ENCODE data around the gene MGAT4B. TPM values are rescaled to one million over a fixed set of nuclear protein-coding genes. Genes with fewer than 3 reads are reported as not detected.

The MGAT4B gene
- total RNA-seq, 1 experiment from 2014 or later: 151 TPM

GRCh38 chr5:179780362-179780761 lies 26.3 kb downstream of the MGAT4B start (continued):
- TF ChIP-seq, protein P1, sequence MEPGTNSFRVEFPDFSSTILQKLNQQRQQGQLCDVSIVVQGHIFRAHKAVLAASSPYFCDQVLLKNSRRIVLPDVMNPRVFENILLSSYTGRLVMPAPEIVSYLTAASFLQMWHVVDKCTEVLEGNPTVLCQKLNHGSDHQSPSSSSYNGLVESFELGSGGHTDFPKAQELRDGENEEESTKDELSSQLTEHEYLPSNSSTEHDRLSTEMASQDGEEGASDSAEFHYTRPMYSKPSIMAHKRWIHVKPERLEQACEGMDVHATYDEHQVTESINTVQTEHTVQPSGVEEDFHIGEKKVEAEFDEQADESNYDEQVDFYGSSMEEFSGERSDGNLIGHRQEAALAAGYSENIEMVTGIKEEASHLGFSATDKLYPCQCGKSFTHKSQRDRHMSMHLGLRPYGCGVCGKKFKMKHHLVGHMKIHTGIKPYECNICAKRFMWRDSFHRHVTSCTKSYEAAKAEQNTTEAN (CRISPR knock-in tag; IDR thresholded peaks at IDR 0.05): no peak
- TF ChIP-seq EMX1 (CRISPR knock-in tag; IDR thresholded peaks at IDR 0.05): no peak

DNA sequence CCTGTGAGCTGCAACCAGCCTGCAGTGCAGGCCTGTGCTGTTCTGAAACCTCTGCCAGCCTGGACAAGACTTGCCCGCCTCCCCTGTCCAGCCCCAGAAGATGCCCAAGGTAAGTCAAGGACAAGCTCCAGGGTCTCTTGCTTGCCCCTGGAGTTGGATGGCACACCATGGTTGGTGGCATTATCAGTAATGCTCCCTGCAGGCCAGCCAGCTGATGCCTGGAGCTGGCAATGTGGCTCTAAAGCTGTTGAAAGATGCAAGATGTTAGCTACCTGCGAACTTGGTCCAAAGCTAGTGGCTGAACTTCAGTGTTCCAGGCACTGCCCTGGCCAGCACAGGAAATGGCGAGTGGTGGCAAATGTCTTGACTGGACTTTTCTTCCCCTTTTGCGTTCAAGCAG lies 26.8 kb downstream of the MGAT4B start:
- no peak overlapping the region for H3K27ac Mint-ChIP-seq
- H3K27me3 Mint-ChIP-seq (ENCODE audit: low read depth): no peaks in the 10 kb centered on the region
- CTCF ChIA-PET: interaction anchor here (0.7 to 2.2 kb wide), 4 partner anchors 11 to 100 kb away, joined by 4 to 8 read pairs (median 6); no protein-coding TSS in a partner anchor

More for the DNA sequence above, 26.8 kb downstream of the MGAT4B start:
- no peaks in the 10 kb centered on the region for H3K4me1 Mint-ChIP-seq
- ATAC-seq: no peak
- DNase-seq (ENCODE audit: low spot score): no peak
- H3K4me3 Mint-ChIP-seq: no peak overlapping the region
- TF ChIP-seq E2F5 (CRISPR knock-in tag; IDR thresholded peaks at IDR 0.05) (no peak), NFE2L1 (CRISPR knock-in tag; IDR thresholded peaks at IDR 0.05) (no peak), AR (CRISPR knock-in tag; IDR thresholded peaks at IDR 0.05) (no peak), HMGA2 (CRISPR knock-in tag; IDR thresholded peaks at IDR 0.05) (no peak), ATF3 (CRISPR knock-in tag; conservative IDR thresholded peaks at IDR 0.05) (no peak), ZNF317 (CRISPR knock-in tag; IDR thresholded peaks at IDR 0.05; ENCODE audit: borderline replicate concordance, low read depth) (no peak), NR3C1 (CRISPR knock-in tag; conservative IDR thresholded peaks at IDR 0.05; ENCODE audit: low read depth) (no peak), ELF4 (CRISPR knock-in tag; IDR thresholded peaks at IDR 0.05; ENCODE audit: low read depth) (no peak), OVOL2 (CRISPR knock-in tag; IDR thresholded peaks at IDR 0.05; ENCODE audit: borderline replicate concordance) (no peak), CREB1 (CRISPR knock-in tag; IDR thresholded peaks at IDR 0.05) (no peak), GTF2I (CRISPR knock-in tag; conservative IDR thresholded peaks at IDR 0.05) (no peak), KAT7 (CRISPR knock-in tag; IDR thresholded peaks at IDR 0.05; ENCODE audit: borderline replicate concordance) (no peak), ZNF138 (CRISPR knock-in tag; conservative IDR thresholded peaks at IDR 0.05) (no peak), MLX (CRISPR knock-in tag; IDR thresholded peaks at IDR 0.05) (no peak), STAT6 (CRISPR knock-in tag; conservative IDR thresholded peaks at IDR 0.05; ENCODE audit: low read depth) (no peak), ZNF671 (CRISPR knock-in tag; IDR thresholded peaks at IDR 0.05) (no peak)
- TF ChIP-seq, protein P2, sequence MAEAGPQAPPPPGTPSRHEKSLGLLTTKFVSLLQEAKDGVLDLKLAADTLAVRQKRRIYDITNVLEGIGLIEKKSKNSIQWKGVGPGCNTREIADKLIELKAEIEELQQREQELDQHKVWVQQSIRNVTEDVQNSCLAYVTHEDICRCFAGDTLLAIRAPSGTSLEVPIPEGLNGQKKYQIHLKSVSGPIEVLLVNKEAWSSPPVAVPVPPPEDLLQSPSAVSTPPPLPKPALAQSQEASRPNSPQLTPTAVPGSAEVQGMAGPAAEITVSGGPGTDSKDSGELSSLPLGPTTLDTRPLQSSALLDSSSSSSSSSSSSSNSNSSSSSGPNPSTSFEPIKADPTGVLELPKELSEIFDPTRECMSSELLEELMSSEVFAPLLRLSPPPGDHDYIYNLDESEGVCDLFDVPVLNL (CRISPR knock-in tag; IDR thresholded peaks at IDR 0.05; ENCODE audit: borderline replicate concordance, low read depth): no peak
- TF ChIP-seq, protein P3, sequence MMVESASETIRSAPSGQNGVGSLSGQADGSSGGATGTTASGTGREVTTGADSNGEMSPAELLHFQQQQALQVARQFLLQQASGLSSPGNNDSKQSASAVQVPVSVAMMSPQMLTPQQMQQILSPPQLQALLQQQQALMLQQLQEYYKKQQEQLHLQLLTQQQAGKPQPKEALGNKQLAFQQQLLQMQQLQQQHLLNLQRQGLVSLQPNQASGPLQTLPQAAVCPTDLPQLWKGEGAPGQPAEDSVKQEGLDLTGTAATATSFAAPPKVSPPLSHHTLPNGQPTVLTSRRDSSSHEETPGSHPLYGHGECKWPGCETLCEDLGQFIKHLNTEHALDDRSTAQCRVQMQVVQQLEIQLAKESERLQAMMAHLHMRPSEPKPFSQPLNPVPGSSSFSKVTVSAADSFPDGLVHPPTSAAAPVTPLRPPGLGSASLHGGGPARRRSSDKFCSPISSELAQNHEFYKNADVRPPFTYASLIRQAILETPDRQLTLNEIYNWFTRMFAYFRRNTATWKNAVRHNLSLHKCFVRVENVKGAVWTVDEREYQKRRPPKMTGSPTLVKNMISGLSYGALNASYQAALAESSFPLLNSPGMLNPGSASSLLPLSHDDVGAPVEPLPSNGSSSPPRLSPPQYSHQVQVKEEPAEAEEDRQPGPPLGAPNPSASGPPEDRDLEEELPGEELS (CRISPR knock-in tag; IDR thresholded peaks at IDR 0.05): no peak
- TF ChIP-seq, protein P4, sequence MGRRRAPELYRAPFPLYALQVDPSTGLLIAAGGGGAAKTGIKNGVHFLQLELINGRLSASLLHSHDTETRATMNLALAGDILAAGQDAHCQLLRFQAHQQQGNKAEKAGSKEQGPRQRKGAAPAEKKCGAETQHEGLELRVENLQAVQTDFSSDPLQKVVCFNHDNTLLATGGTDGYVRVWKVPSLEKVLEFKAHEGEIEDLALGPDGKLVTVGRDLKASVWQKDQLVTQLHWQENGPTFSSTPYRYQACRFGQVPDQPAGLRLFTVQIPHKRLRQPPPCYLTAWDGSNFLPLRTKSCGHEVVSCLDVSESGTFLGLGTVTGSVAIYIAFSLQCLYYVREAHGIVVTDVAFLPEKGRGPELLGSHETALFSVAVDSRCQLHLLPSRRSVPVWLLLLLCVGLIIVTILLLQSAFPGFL (CRISPR knock-in tag; IDR thresholded peaks at IDR 0.05; ENCODE audit: borderline replicate concordance): no peak
- TF ChIP-seq, protein P5, sequence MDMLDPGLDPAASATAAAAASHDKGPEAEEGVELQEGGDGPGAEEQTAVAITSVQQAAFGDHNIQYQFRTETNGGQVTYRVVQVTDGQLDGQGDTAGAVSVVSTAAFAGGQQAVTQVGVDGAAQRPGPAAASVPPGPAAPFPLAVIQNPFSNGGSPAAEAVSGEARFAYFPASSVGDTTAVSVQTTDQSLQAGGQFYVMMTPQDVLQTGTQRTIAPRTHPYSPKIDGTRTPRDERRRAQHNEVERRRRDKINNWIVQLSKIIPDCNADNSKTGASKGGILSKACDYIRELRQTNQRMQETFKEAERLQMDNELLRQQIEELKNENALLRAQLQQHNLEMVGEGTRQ (CRISPR knock-in tag; IDR thresholded peaks at IDR 0.05): no peak
- H3K9me3 Mint-ChIP-seq: no peaks in the 10 kb centered on the region
- POLR2A ChIA-PET: no interaction called here
- H3K36me3 Mint-ChIP-seq: peaks cover 27% of the 10 kb centered on the region

Data from WTC11 (cell line).